Measurements from ENCODE around the gene SPI1.

GRCh38 chr11:47410370-47411264 lies 32.3 kb upstream of the SPI1 start:
- TF ChIP-seq CTCF (IDR thresholded peaks at IDR 0.05; ENCODE audit: insufficient read depth, low read depth, low read length) (no peak), EZH2 (IDR thresholded peaks at IDR 0.05; ENCODE audit: insufficient read depth, low read length) (no peak)

All from astrocyte (in vitro differentiated cells and primary cell).